SK-N-MC (cell line): ENCODE results near the gene MAGIX.

Source experiments
- EZH2 ChIP-seq: fragments of 200-600 bp; sonication (generic); IDR thresholded peaks from one replicate; pipeline ENCODE4 v1.6.1; 2017; ENCODE audit warnings: antibody characterized with exemption
- POLR2AphosphoS5 ChIP-seq: IDR thresholded peaks from 2 replicates; pipeline ENCODE4 v1.6.1; 2012; ENCODE audit warnings: mild to moderate bottlenecking, low read depth, low read length, borderline replicate concordance

DNA sequence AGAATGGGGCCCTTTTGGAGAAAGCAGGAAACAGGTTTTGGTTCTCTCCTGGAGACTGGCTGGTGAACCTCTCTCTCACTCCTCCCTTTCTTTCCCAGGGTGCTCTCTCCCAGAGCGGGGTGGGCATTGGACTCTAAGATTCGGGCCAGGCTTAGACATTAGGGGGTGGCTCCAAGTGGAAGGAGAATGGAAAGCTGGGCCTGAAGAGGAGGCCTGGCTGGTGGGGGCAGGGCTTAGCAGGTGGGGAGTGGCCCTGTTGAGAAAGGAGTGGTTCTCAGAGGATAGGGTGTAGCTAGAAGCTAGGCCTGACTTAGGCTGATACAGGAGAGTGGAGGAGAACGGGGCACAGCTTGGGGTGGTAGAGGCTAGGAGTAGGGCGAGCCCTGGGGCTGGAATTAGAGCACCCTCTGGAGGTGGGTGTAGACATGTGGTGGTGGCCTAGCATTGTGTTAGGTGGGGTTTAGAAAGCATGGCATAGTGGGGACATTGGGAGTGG, 14.8 kb downstream of the MAGIX start:
- TF ChIP-seq POLR2AphosphoS5 (no peak), EZH2 (no peak)
